HEK293 (cell line): ENCODE measurements around the gene TCTN2.

ENCODE experiments used
- CTCF ChIA-PET: fragments of 350-600 bp; formaldehyde crosslinking; extraction: SDS; loops from one replicate; lab custom pipeline; 2021; ENCODE audit warnings: antibody characterized with exemption; lab: Yijun Ruan, JAX
- POLR2A ChIA-PET: fragments of 300-600 bp; formaldehyde crosslinking; extraction: SDS; loops from one replicate; lab custom pipeline; 2020; ENCODE audit warnings: antibody characterized with exemption, inconsistent platforms; lab: Yijun Ruan, JAX
- H3K27ac ChIP-seq: fragments of 200-500 bp; sonication (Bioruptor generic); 2 replicates; pipeline ENCODE4 v1.5.1; 2014; ENCODE audit warnings: low read depth, low read length, control low read depth, inconsistent platforms; ENCODE audit errors: extremely low read depth
- H3K36me3 ChIP-seq, 2 experiments: fragments of 200-500 bp in 1 of 2; sonication (Bioruptor generic) in 1 of 2; 1 replicate in 1 of 2; 2 replicates in 1 of 2; pipeline ENCODE4 v1.5.1; 2014 to 2017; ENCODE audit warnings: inconsistent platforms in 2 of 2, low read length in 2 of 2; ENCODE audit not compliant: control insufficient read depth in 2 of 2, insufficient read depth in 1 of 2
- H3K4me1 ChIP-seq: fragments of 200-500 bp; sonication (Bioruptor generic); 2 replicates; pipeline ENCODE4 v1.5.1; 2014; ENCODE audit warnings: mild to moderate bottlenecking, low read length, inconsistent platforms; ENCODE audit not compliant: control insufficient read depth, insufficient read depth
- H3K4me3 ChIP-seq: 2 replicates; pipeline ENCODE4 v1.5.1; 2011; ENCODE audit warnings: low read depth, mild to moderate bottlenecking, control low read depth, low read length, moderate library complexity
- H3K9me3 ChIP-seq: fragments of 200-500 bp; sonication (Bioruptor generic); 2 replicates; pipeline ENCODE4 v1.5.1; 2014; ENCODE audit warnings: low read depth, low read length, inconsistent platforms; ENCODE audit not compliant: control insufficient read depth, insufficient read depth
- EGR2 ChIP-seq: fragments of 450-650 bp; formaldehyde crosslinking; IDR thresholded peaks from 2 replicates; pipeline ENCODE4 v1.5.1; 2016; ENCODE audit warnings: low read depth, missing biosample characterization, missing genetic modification characterization
- HOXD13 ChIP-seq: sonication (generic); formaldehyde crosslinking; IDR thresholded peaks from 2 replicates; pipeline ENCODE4 v1.8.0; 2022; ENCODE audit warnings: missing genetic modification reagents, borderline replicate concordance
- KLF16 ChIP-seq: fragments of 450-650 bp; formaldehyde crosslinking; IDR thresholded peaks from 2 replicates; pipeline ENCODE4 v1.5.1; 2017; ENCODE audit warnings: missing biosample characterization, missing genetic modification characterization
- SCRT2 ChIP-seq: fragments of 450-650 bp; formaldehyde crosslinking; IDR thresholded peaks from 2 replicates; pipeline ENCODE4 v1.5.1; 2016; ENCODE audit warnings: missing biosample characterization, missing genetic modification characterization
- SP2 ChIP-seq: fragments of 450-650 bp; formaldehyde crosslinking; IDR thresholded peaks from 2 replicates; pipeline ENCODE4 v1.5.1; 2016; ENCODE audit warnings: missing biosample characterization, missing genetic modification characterization
- SP7 ChIP-seq: fragments of 450-650 bp; formaldehyde crosslinking; IDR thresholded peaks from 2 replicates; pipeline ENCODE4 v1.5.1; 2016; ENCODE audit warnings: missing biosample characterization, missing genetic modification characterization
- TCF7L2 ChIP-seq: IDR thresholded peaks from 2 replicates; pipeline ENCODE4 v1.6.1; 2011; ENCODE audit warnings: low read depth, mild to moderate bottlenecking, inconsistent platforms, low read length, moderate library complexity, borderline replicate concordance
- ZFP37 ChIP-seq: fragments of 450-650 bp; formaldehyde crosslinking; IDR thresholded peaks from 2 replicates; pipeline ENCODE4 v1.5.1; 2016; ENCODE audit warnings: missing biosample characterization, missing genetic modification characterization
- ZIC2 ChIP-seq: fragments of 450-650 bp; formaldehyde crosslinking; IDR thresholded peaks from 2 replicates; pipeline ENCODE4 v1.5.1; 2016; ENCODE audit warnings: missing biosample characterization, missing genetic modification characterization
- ZNF132 ChIP-seq: fragments of 450-650 bp; formaldehyde crosslinking; IDR thresholded peaks from 2 replicates; pipeline ENCODE4 v1.5.1; 2017; ENCODE audit warnings: missing biosample characterization, missing genetic modification characterization, borderline replicate concordance
- ZNF133 ChIP-seq: fragments of 450-650 bp; formaldehyde crosslinking; IDR thresholded peaks from 2 replicates; pipeline ENCODE4 v1.5.1; 2016; ENCODE audit warnings: missing biosample characterization, missing genetic modification characterization
- ZNF157 ChIP-seq: fragments of 450-650 bp; formaldehyde crosslinking; IDR thresholded peaks from 2 replicates; pipeline ENCODE4 v1.5.1; 2016; ENCODE audit warnings: missing biosample characterization, missing genetic modification characterization
- ZNF239 ChIP-seq: fragments of 450-650 bp; formaldehyde crosslinking; IDR thresholded peaks from 2 replicates; pipeline ENCODE4 v1.5.1; 2016; ENCODE audit warnings: missing biosample characterization, missing genetic modification characterization
- ZNF335 ChIP-seq: fragments of 450-650 bp; formaldehyde crosslinking; conservative IDR thresholded peaks from 2 replicates; pipeline ENCODE4 v1.5.1; 2016; ENCODE audit warnings: missing biosample characterization, missing genetic modification characterization
- ZNF362 ChIP-seq: fragments of 450-650 bp; formaldehyde crosslinking; IDR thresholded peaks from 2 replicates; pipeline ENCODE4 v1.5.1; 2016; ENCODE audit warnings: missing biosample characterization, missing genetic modification characterization
- ZNF48 ChIP-seq: fragments of 450-650 bp; formaldehyde crosslinking; IDR thresholded peaks from 2 replicates; pipeline ENCODE4 v1.5.1; 2016; ENCODE audit warnings: missing biosample characterization, missing genetic modification characterization
- ZNF514 ChIP-seq: fragments of 450-650 bp; formaldehyde crosslinking; IDR thresholded peaks from 2 replicates; pipeline ENCODE4 v1.5.1; 2016; ENCODE audit warnings: missing biosample characterization, missing genetic modification characterization
- ZNF560 ChIP-seq: fragments of 450-650 bp; formaldehyde crosslinking; IDR thresholded peaks from 2 replicates; pipeline ENCODE4 v1.5.1; 2017; ENCODE audit warnings: missing biosample characterization, missing genetic modification characterization, borderline replicate concordance
- ZNF664 ChIP-seq: fragments of 450-650 bp; formaldehyde crosslinking; IDR thresholded peaks from 2 replicates; pipeline ENCODE4 v1.5.1; 2016; ENCODE audit warnings: missing biosample characterization, missing genetic modification characterization
- ZNF747 ChIP-seq: fragments of 450-650 bp; formaldehyde crosslinking; IDR thresholded peaks from 2 replicates; pipeline ENCODE4 v1.5.1; 2016; ENCODE audit warnings: missing biosample characterization, missing genetic modification characterization
- ZNF776 ChIP-seq: fragments of 450-650 bp; formaldehyde crosslinking; IDR thresholded peaks from 2 replicates; pipeline ENCODE4 v1.5.0; 2017; ENCODE audit warnings: missing biosample characterization, missing genetic modification characterization, borderline replicate concordance
- ZNF791 ChIP-seq: fragments of 450-650 bp; formaldehyde crosslinking; IDR thresholded peaks from 2 replicates; pipeline ENCODE4 v1.5.1; 2016; ENCODE audit warnings: missing biosample characterization, missing genetic modification characterization
- TF ChIP-seq, protein P1 (sequence below): fragments of 450-650 bp; formaldehyde crosslinking; IDR thresholded peaks from 2 replicates; pipeline ENCODE4 v1.5.1; 2016; ENCODE audit warnings: missing biosample characterization, missing genetic modification characterization

The TCTN2 gene

DNA sequence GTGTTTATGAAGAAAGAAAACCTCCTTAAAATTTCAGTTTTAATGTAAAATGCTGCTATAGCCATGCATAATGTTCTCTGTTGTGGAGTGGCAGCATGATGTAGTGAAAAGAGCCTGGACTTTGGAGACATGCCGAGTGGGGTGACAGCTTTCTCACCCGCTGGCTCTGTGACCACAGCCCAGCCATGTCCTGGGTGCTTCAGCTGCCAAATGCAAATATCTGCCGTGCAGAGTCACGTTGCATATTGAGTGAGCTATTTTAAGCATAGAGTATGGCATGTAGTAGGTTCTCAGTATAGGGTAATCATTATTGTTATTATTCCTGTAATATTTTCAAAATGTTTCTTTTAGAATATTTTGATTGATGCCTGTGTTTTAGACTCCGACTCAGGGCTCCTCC is 15.5 kb upstream of the TCTN2 start (continued):
- TF ChIP-seq, protein P1, sequence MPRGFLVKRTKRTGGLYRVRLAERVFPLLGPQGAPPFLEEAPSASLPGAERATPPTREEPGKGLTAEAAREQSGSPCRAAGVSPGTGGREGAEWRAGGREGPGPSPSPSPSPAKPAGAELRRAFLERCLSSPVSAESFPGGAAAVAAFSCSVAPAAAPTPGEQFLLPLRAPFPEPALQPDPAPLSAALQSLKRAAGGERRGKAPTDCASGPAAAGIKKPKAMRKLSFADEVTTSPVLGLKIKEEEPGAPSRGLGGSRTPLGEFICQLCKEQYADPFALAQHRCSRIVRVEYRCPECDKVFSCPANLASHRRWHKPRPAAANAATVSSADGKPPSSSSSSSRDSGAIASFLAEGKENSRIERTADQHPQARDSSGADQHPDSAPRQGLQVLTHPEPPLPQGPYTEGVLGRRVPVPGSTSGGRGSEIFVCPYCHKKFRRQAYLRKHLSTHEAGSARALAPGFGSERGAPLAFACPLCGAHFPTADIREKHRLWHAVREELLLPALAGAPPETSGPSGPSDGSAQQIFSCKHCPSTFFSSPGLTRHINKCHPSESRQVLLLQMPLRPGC (tag by site-specific recombination): no peak

DNA sequence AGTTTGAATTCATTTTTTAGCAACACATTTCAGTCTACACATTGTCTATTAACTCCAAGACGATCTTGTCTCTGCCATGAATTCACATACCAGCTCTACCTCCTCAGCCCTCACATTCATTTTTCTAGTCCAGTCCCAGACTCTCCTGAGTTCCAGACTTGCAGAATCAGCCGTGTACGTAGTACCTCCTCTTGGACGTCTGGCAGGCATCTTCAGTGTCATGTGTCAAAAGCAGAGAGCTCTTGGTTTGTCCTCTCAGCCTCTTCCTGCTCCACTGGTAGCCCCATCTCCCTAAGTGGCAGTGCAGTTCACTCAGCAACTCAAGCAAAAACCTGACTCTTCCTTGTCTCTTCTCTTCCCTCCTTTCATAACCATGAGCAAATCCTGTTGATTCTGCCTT is 14.5 kb upstream of the TCTN2 start:
- ChIA-PET POLR2A (interaction anchor here (0.7 kb wide), 1 partner anchor 752 kb away, joined by 3 read pairs; no protein-coding TSS in a partner anchor), CTCF (interaction anchor here (1.0 kb wide), 1 partner anchor 12 kb away, joined by 3 read pairs; no protein-coding TSS in a partner anchor)
- Histone ChIP-seq H3K9me3 (no peaks in the 10 kb centered on the region), H3K4me1 (no peaks in the 10 kb centered on the region), H3K4me3 (no peak overlapping the region), H3K27ac (no peak overlapping the region), H3K36me3 (peaks cover 75 to 84% of the 10 kb centered on the region in 2 experiments)
- TF ChIP-seq ZNF239 (no peak), ZNF747 (tag by site-specific recombination) (no peak), ZNF132 (tag by site-specific recombination) (no peak), ZNF560 (tag by site-specific recombination) (no peak), ZNF776 (no peak), SP2 (tag by site-specific recombination) (no peak), KLF16 (no peak), TCF7L2 (no peak), EGR2 (tag by site-specific recombination) (no peak), ZIC2 (tag by site-specific recombination) (no peak), ZNF514 (tag by site-specific recombination) (no peak), ZNF791 (tag by site-specific recombination) (no peak), HOXD13 (CRISPR knock-in tag) (no peak), ZNF48 (tag by site-specific recombination) (no peak), ZNF157 (tag by site-specific recombination) (no peak), ZNF133 (tag by site-specific recombination) (no peak), SP7 (tag by site-specific recombination) (no peak)

DNA sequence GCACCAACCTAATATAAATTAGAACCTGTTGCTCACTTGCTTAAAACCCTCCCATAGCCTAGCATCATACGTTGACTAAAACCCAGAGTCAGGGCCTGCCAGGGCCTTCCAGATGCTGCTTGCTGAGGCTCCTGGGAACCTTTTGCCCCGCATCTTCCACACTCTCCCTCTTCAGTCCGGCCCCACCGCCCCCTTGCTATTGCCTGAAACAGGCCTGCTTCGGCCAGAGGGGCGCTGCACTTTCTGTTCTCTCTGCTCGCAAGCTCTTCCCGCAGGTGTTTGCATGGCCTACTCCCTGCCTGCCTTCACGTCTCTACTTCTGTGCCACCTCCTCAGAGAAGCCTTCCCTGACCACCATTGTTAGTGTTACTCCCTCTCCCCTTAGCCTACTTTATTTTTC is 13.7 kb upstream of the TCTN2 start:
- CTCF ChIA-PET: interaction anchor here (0.6 kb wide), 1 partner anchor 74 kb away, joined by 3 read pairs; no protein-coding TSS in a partner anchor
- Histone ChIP-seq H3K27ac (no peak overlapping the region), H3K4me1 (no peaks in the 10 kb centered on the region), H3K4me3 (no peak overlapping the region), H3K36me3 (peaks cover 69 to 79% of the 10 kb centered on the region in 2 experiments), H3K9me3 (no peaks in the 10 kb centered on the region)
- POLR2A ChIA-PET: interaction anchor here (0.7 kb wide), 1 partner anchor 753 kb away, joined by 3 read pairs; no protein-coding TSS in a partner anchor
- 0 out of 2 replicates have a peak, but pooled peaks have one; percentile 32 for TF ChIP-seq SCRT2 (tag by site-specific recombination)
- TF ChIP-seq ZNF664: no peak

DNA sequence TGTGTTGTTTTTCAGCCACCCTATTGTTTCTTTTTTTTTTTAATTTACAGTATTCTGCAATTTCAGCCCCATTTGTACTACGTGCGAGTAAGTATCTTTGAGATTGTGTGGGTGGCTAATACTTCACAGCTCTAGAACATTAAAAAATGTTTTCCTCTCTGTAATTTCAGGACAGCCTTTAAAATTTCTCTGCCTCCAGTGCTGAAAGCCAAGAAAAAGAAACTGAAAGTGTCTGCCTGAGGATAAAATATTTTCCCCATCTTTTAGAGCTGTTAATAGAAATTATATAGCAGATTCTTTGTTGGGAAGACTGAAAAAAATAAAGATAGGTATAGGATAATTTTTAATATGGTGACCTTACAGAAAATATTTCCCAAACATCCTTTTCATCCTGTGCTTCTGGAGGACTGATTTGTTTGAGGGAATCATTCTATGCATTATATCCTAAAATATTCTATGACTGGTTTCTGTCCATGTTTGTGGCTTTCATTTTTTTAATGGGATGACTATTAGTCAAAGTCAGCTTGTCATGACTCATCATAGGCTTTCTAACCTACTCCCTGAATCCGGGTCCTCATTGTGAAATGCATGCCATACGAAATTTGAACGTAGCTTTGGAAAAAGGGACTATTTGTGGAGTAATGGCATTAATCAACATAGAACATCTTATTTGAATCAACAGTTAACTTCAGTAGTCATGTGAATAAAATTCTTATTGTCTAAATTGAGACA is 10.8 kb upstream of the TCTN2 start:
- CTCF ChIA-PET: interaction anchor here (0.7 kb wide), 1 partner anchor 89 kb away, joined by 3 read pairs; no protein-coding TSS in a partner anchor
- TF ChIP-seq ZNF362 (tag by site-specific recombination) (0 out of 2 replicates have a peak, but pooled peaks have one; percentile 40), ZNF747 (tag by site-specific recombination) (no peak), ZFP37 (no peak), ZNF335 (tag by site-specific recombination) (peak; percentile 46)
- Histone ChIP-seq H3K4me3 (no peak overlapping the region), H3K4me1 (no peaks in the 10 kb centered on the region), H3K9me3 (no peaks in the 10 kb centered on the region), H3K27ac (no peak overlapping the region), H3K36me3 (peaks cover 53 to 62% of the 10 kb centered on the region in 2 experiments)
- POLR2A ChIA-PET: interaction anchor here (1.3 kb wide), 1 partner anchor 11 kb away, joined by 5 read pairs; the partner anchor contains the start of gene TCTN2
